Suprapubic skin (tissue), 4 donors: ENCODE measurements around the gene C6orf15. TPM values are rescaled to one million over a fixed set of nuclear protein-coding genes. Genes with fewer than 3 reads are reported as not detected.
A peak's percentile ranks its signal among the peaks of the same experiment; 100 is the strongest.

Experiments
- DNase-seq, 2 donors: peaks; one replicate each; pipeline ENCODE4 v3.0.0-alpha.2; 2019; ENCODE audit warnings: low spot score in 2 of 2
- H3K27ac ChIP-seq: fragments of 200-600 bp; sonication (generic); one replicate; pipeline ENCODE4 v1.5.1; 2019
- H3K27me3 ChIP-seq: fragments of 200-600 bp; sonication (generic); one replicate; pipeline ENCODE4 v1.5.1; 2019
- H3K36me3 ChIP-seq: fragments of 200-600 bp; sonication (generic); one replicate; pipeline ENCODE4 v1.5.1; 2019
- H3K4me1 ChIP-seq: fragments of 200-600 bp; sonication (generic); one replicate; pipeline ENCODE4 v1.5.1; 2019
- H3K4me3 ChIP-seq: fragments of 200-600 bp; sonication (generic); one replicate; pipeline ENCODE4 v1.5.1; 2019; ENCODE audit warnings: mild to moderate bottlenecking
- H3K9me3 ChIP-seq: fragments of 200-600 bp; sonication (generic); one replicate; pipeline ENCODE4 v1.5.1; 2019
- EP300 ChIP-seq: sonication (generic); formaldehyde crosslinking; IDR thresholded peaks from one replicate; pipeline ENCODE4 v1.6.1; 2017; ENCODE audit warnings: antibody characterized with exemption
- POLR2A ChIP-seq, 2 donors: fragments of 450-650 bp; IDR thresholded peaks; one replicate each; pipeline ENCODE4 v1.6.1; 2017; ENCODE audit warnings: antibody characterized with exemption in 2 of 2, mild to moderate bottlenecking in 2 of 2, moderate library complexity in 2 of 2
- POLR2AphosphoS5 ChIP-seq, 3 donors: sonication (generic); formaldehyde crosslinking; IDR thresholded peaks; one replicate each; pipeline ENCODE4 v1.6.1; 2017; ENCODE audit warnings: antibody characterized with exemption in 3 of 3
- WGBS: methylation state at CpG from one replicate; pipeline ENCODE4 v1.1.5; 2018; 5-methylcytosine and 5-hydroxymethylcytosine counted together
- total RNA-seq, 4 donors: library from RNA; depleted of rRNA; stranded (reverse); fragments of >200 nt; gene quantifications; one replicate each; pipeline ENCODE4 v1.1.0, GENCODE V29; 2016
- TF ChIP-seq, protein P1 (sequence below), 2 donors: fragments of 200-600 bp in 1 of 2; fragments of 450-650 bp in 1 of 2; sonication (generic) in 1 of 2; IDR thresholded peaks; one replicate each; pipeline ENCODE4 v1.5.1; 2016 to 2019; ENCODE audit warnings: antibody characterized with exemption in 2 of 2, mild to moderate bottlenecking in 1 of 2, moderate library complexity in 1 of 2

Gene C6orf15
- total RNA-seq, 4 donors from 2014 or later, result 5.5 to 20.7 (median 8.8) TPM

DNA sequence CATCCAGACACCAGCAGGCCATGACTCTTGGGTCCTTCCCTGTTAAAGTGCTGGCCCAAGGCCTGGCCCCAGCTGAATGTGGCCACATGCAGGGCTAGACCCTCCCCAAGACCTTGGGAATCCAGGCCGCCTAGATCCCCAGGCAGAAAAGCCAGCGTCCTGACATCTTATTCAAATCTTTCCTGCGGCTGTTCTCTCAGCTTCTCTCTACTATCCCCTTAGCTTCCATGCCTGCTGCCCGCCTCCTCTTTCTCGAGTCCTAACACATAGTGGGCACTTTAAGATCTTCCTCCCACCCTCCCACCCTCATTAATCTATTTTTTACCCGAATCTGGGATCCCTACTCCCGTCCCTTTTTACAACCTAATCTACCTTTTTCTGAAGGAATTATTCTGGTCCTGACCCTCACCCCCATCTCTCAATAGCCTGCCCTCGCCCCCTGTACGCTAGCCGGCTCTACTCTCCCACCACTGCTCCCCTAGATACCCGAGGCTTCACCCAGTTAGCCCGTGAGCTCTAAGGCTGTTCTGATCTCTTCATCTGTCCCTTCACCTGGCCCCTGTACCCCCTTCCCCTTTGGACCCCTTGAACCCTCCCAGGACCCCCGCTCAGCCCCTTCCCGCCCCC, 45.3 kb upstream of the C6orf15 start, which contains the start of gene CCHCR1:
Gene CCHCR1 (minus strand): TSS at position 290 of the 627 bp plus-strand sequence. CDS start 202 bp downstream, at position 88.
- Histone ChIP-seq H3K36me3 (peaks cover 19% of the 10 kb centered on the region), H3K4me3 (peak within 1 kb of the TSS; percentile 80), H3K4me1 (peaks cover 21% of the 10 kb centered on the region), H3K27me3 (no peaks in the 10 kb centered on the region), H3K27ac (peak within 1 kb of the TSS; percentile 76), H3K9me3 (no peaks in the 10 kb centered on the region)
- no peak for DNase-seq
- WGBS, result 5% methylated on average over 14 of the region's 14 CpGs
- no peak for TF ChIP-seq POLR2AphosphoS5 (IDR thresholded peaks at IDR 0.05)
- no peak for TF ChIP-seq EP300
- TF ChIP-seq, protein P1, sequence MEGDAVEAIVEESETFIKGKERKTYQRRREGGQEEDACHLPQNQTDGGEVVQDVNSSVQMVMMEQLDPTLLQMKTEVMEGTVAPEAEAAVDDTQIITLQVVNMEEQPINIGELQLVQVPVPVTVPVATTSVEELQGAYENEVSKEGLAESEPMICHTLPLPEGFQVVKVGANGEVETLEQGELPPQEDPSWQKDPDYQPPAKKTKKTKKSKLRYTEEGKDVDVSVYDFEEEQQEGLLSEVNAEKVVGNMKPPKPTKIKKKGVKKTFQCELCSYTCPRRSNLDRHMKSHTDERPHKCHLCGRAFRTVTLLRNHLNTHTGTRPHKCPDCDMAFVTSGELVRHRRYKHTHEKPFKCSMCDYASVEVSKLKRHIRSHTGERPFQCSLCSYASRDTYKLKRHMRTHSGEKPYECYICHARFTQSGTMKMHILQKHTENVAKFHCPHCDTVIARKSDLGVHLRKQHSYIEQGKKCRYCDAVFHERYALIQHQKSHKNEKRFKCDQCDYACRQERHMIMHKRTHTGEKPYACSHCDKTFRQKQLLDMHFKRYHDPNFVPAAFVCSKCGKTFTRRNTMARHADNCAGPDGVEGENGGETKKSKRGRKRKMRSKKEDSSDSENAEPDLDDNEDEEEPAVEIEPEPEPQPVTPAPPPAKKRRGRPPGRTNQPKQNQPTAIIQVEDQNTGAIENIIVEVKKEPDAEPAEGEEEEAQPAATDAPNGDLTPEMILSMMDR (IDR thresholded peaks at IDR 0.05), result no peak
- no peak for TF ChIP-seq POLR2A (IDR thresholded peaks at IDR 0.05)

GRCh38 chr6:31156641-31157040, 44.3 kb upstream of the C6orf15 start:
- Histone ChIP-seq H3K9me3 (no peaks in the 10 kb centered on the region), H3K36me3 (peaks cover 16% of the 10 kb centered on the region), H3K4me3 (no peak overlapping the region), H3K27me3 (no peaks in the 10 kb centered on the region), H3K27ac (no peak overlapping the region), H3K4me1 (peaks cover 21% of the 10 kb centered on the region)
- no peak for DNase-seq
- 88% methylated on average over 7 of the region's 7 CpGs for WGBS
- TF ChIP-seq POLR2AphosphoS5 (IDR thresholded peaks at IDR 0.05), result no peak
- TF ChIP-seq POLR2A (IDR thresholded peaks at IDR 0.05), result no peak
- TF ChIP-seq EP300, result no peak
- TF ChIP-seq, protein P1 (IDR thresholded peaks at IDR 0.05), result no peak

DNA sequence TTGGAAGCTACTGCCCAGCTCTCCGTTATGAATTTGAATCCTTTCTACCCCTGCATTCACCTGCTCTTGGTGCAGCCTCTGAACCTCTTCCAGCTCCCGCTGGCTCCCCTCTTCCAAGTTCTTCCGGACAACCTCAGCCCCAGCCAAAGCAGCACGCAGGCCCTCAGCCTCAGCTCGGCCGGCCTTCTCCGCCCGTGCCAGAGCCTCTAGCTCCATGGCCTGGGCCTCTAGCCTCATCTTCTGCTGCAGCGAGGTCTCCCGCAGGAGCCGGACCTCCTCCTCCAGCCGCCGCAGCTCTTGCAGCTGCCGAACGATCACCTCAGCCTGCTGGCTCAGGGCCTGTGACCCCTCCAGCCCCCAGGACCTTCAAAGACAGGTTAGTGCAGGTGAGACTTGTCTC, 42.1 kb upstream of the C6orf15 start:
- Histone ChIP-seq H3K27ac (no peak overlapping the region), H3K9me3 (no peaks in the 10 kb centered on the region), H3K27me3 (no peaks in the 10 kb centered on the region), H3K36me3 (peaks cover 38% of the 10 kb centered on the region), H3K4me1 (peaks cover 16% of the 10 kb centered on the region), H3K4me3 (no peak overlapping the region)
- TF ChIP-seq EP300 (no peak), POLR2AphosphoS5 (IDR thresholded peaks at IDR 0.05) (no peak), POLR2A (IDR thresholded peaks at IDR 0.05) (no peak)
- TF ChIP-seq, protein P1 (IDR thresholded peaks at IDR 0.05), result no peak
- DNase-seq, result no peak
- WGBS, result 95% methylated on average over 13 of the region's 15 CpGs

- Histone ChIP-seq H3K4me3 (no peak overlapping the region), H3K9me3 (no peaks in the 10 kb centered on the region), H3K27ac (no peak overlapping the region), H3K27me3 (no peaks in the 10 kb centered on the region), H3K36me3 (peaks cover 46% of the 10 kb centered on the region), H3K4me1 (peaks cover 8% of the 10 kb centered on the region)
- no peak for DNase-seq
- WGBS, result 93% methylated on average over 7 of the region's 7 CpGs
- TF ChIP-seq EP300, result no peak
- TF ChIP-seq POLR2AphosphoS5 (IDR thresholded peaks at IDR 0.05), result no peak
- TF ChIP-seq, protein P1 (IDR thresholded peaks at IDR 0.05), result no peak
- no peak for TF ChIP-seq POLR2A (IDR thresholded peaks at IDR 0.05)
These were observed 40.4 kb upstream of the C6orf15 start for GRCh38 chr6:31152781-31153180.

DNA sequence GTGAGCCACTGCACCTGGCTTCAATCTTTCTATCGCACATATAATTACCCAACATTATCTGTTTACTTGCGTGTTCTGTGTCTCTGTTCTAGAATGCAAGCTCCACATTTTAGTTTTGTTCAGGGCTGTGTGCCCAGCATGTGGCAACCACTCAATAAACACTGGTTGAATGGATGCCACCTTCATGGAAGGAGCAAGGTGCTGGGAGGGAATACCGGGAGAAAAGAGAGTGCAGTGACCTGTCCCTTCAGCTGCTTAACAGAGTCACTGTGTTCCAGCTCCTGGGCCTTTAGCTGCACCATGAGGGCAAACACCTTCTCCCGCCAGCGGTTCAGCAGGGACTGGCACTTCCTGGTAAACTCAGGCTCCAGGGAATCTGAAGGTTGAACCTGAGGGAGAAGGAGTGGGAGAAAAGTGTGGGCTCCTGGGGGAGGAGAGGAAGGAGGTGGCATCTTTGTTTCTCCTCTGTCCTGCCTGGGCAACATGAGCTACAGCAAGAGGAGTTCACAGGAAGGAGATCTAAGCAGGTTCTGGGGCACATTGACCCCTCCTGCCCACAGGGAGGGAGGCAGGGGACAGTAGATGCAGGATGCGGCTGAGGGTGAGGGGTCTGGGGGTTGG, 37.6 kb upstream of the C6orf15 start:
- no peaks in the 10 kb centered on the region for H3K9me3 ChIP-seq
- peaks cover 49% of the 10 kb centered on the region for H3K36me3 ChIP-seq
- no peak overlapping the region for H3K27ac ChIP-seq
- H3K4me1 ChIP-seq, result no peaks in the 10 kb centered on the region
- TF ChIP-seq POLR2AphosphoS5 (IDR thresholded peaks at IDR 0.05), result no peak
- TF ChIP-seq, protein P1 (IDR thresholded peaks at IDR 0.05), result no peak
- no peak for TF ChIP-seq POLR2A (IDR thresholded peaks at IDR 0.05)
- no peak for TF ChIP-seq EP300
- WGBS, result 87% methylated on average over 6 of the region's 6 CpGs
- no peaks in the 10 kb centered on the region for H3K27me3 ChIP-seq
- DNase-seq, result no peak
- H3K4me3 ChIP-seq, result no peak overlapping the region
